GM21360 (cell line): Measurements from ENCODE around the gene ORC5.
"Not testable (repeated sequence)": the region's sequence is repeated elsewhere in the genome, so short reads cannot be mapped to it uniquely, and the experiment has no call there.

Source experiments
- ATAC-seq: cut with Tn5 transposase; IDR thresholded peaks from one replicate; pipeline ENCODE4 v1.9.1; 2021; ENCODE audit warnings: mild to moderate bottlenecking, moderate library complexity; ENCODE audit not compliant: unreplicated experiment

ORC5 gene

GRCh38 chr7:104192434-104192833 is 15.4 kb downstream of the ORC5 start:
- no peak for ATAC-seq

- no peak for ATAC-seq
These were observed 22.5 kb downstream of the ORC5 start for GRCh38 chr7:104185346-104185745.

DNA sequence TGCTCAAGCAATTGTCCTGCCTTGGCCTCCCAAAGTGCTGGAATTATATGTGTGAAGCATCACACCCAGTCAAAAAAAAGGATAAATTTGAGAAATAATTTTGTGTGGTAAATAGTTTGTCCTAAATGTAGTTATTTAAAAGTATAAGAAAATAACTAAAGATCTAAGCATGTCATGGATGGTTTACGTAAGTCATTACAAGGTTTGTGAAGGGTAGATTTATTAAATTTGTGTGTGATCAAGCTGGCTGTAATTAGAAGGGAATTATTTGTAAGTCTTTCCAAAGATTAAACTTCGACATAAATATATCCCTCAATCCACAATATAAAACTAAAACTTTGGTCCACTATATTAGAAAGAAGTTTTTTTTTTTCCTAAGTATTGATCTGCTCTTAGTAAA is 28.6 kb downstream of the ORC5 start:
- ATAC-seq, result no peak

DNA sequence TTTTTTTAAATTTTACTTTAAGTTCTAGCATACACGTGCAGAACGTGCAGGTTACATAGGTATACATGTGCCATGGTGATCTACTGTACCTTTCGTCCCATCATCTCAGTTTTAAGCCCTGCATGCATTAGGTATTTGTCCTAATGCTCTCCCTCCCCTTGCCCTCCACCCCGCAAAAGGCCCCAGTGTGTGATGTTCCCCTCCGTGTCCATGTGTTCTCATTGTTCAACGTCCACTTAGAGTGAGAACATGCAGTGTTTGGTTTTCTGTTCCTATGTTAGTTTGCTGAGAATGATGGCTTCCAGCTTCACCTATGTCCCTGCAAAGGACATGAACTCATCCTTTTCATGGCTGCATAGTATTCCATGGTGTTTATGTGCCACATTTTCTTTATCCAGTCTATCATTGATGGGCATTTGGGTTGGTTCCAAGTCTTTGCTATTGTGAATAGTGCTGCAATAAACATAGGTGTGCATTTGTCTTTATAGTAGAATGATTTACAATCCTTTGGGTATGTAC is 30.2 kb downstream of the ORC5 start:
- ATAC-seq, result not testable (repeated sequence)

DNA sequence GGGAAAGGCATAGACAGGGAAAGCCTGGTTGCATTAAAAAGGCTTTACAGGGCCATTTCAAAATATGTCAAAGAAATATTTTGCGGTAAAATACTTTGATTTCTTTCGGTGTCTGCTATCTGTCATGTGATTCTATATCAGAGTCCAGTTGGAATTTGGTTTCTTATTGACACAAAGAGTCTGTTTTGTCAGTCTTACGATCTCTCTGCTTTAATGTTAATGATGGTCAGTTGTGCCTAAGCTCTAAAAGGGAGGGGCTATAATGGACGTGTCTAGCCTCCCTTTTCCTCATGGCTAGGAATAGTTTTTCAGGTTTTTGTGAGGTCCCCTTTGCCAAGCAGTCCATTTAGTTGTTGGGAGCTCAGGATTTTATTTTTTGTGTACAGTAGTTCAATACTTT is 31.5 kb downstream of the ORC5 start:
- ATAC-seq, result no peak

DNA sequence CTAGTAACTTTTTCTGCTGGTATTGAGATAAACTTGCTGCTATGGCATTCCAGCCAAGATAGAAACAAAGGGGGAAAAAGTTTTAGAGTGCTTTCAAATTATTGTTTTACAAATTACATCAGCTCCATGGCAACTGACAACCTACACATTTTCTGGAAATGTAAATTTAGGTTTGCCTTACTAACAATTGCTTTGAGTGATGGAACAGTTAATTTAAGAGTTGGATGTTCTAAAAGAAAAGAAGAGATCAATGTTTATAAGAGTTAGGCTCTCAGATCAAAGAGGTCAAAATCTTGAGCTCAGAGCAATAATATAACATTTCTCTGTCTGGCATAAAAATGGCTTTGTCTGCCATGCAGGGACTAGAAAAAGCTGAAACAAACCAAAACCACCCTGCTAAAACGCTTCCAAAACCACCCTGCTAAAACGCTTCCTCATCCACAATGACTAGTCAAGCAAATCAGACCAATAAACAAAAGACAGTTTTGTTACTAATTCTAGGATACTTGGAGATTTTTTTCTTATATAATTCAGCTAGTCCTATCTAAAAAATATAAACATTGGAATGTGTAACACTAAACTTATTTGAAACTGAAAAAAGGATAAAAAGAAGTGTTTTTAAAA is 32.3 kb downstream of the ORC5 start:
- ATAC-seq, result no peak

GRCh38 chr7:104174798-104175197 is 33.0 kb downstream of the ORC5 start:
- no peak for ATAC-seq

GRCh38 chr7:104162081-104162480 is 45.7 kb downstream of the ORC5 start:
- ATAC-seq, result no peak

- ATAC-seq, result no peak
These were observed 46.6 kb downstream of the ORC5 start for GRCh38 chr7:104161244-104161643.

DNA sequence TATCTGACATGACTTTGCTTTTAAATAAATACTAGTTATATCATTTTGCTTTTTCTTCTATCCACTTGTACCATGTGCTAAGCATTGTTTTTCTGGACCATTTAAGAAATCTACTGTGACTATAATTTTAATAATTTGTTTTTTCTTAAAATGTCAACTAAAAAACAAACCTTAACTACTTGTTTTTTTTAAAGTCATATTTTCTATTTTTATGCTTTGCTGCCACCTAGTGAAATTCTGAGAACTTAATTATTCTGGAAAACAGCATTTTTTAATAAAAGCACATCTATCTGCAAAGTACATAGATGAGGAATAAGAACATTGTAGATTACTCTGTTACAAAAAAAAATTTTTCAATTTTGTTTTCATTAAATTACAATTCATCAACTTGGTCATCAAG is 47.4 kb downstream of the ORC5 start:
- no peak for ATAC-seq

- no peak for ATAC-seq
These were observed 51.0 kb downstream of the ORC5 start for GRCh38 chr7:104156842-104157277.

DNA sequence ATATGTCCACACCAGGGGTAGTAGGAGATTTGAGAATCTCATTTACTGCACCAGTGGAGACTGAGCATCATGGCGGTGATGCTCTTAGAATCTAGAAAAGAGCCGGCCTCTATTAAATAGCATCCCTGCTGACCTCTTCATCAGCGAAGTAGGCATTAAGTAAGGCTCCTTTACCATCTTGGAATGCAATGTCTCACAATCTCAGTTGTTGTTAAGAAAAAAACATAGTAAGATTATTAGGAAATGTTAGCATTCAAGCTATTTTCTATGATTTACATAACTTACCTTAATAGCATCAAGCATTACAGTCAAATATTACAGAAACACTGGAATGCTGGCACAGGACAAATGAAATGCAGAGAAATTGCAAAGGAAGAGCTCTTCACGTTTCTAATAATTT is 54.5 kb downstream of the ORC5 start:
- no peak for ATAC-seq

GRCh38 chr7:104152468-104152867 is 55.3 kb downstream of the ORC5 start:
- ATAC-seq, result no peak

DNA sequence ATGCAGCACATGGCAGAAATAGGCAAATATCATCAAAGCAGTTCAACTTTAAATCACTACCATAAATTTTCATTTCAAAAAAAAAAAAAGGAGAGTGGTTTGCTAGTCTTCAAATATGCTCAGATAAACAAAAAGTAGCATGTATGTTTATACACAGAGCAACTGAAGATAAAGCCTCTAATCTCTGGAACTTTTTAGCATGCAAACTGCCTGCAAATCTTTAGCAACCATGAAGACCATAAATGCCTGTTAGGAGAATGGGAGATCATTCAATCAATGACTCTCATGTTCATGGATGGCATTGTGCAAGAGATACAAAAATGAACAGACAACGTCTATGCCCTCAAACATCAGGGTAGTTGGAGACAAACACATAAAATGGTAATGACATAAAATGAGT is 57.3 kb downstream of the ORC5 start:
- ATAC-seq, result no peak

DNA sequence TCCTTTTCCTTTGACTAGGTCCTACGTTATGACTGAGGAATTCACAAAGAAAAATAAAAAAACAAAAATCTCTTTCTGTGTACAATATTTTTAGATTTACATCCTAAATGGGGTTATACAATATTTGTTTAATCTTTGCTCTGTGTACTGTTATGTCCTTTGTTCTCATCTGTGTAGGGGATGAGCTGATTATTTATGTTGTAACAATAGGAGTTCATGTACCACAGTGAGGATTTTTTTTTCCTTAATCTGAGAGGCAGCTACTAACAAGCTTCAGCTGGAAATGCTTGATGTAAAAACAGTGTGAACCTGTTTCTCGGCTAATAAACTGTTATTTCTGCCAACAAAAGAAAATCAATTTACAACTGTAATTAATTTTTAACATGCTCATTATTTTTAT is 58.0 kb downstream of the ORC5 start:
- ATAC-seq, result no peak

- no peak for ATAC-seq
These were observed 65.7 kb downstream of the ORC5 start for GRCh38 chr7:104142147-104142546.

- no peak for ATAC-seq
These were observed 69.8 kb downstream of the ORC5 start for GRCh38 chr7:104137971-104138370.

- no peak for ATAC-seq
These were observed 70.3 kb downstream of the ORC5 start for GRCh38 chr7:104137511-104137910.

- ATAC-seq, result no peak
These were observed 70.8 kb downstream of the ORC5 start for GRCh38 chr7:104136981-104137380.

DNA sequence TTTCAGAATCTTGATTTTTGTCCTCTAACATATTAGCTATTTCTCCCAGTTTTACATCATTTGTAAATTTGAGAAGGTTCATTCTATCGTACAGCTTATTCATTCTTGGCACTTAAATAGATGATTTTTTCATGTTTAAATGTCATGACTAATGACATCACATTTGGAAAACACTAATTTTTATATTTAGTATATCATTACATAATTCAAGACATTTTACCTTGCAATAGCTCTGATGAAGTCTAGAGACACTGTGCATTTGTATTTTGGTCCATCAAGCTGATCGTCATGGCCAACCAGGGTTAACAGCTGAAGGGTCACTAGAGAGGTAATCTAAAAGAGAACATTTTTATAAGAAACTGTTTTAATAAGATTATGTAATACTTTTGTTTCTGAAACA is 71.3 kb downstream of the ORC5 start:
- ATAC-seq, result no peak

- no peak for ATAC-seq
These were observed 71.9 kb downstream of the ORC5 start for GRCh38 chr7:104135760-104136558.

DNA sequence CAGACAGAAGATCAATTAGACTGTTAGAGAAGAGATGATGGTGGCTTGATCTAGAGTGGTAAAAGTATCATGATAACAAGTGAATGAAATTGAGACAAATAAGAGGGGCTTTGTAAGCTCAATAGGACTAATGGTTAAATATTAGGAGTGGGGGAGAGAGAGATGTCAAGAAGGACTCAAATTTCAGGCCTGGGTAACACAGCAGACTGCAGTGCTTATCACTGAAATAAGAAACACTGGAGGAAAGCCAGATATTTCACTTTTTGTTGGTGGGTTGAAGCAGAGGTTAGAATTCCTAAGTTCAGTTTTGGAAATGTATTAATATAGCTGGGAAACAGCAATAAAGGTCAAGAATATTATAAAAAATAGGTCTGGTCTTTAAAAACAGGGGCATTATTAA is 74.6 kb downstream of the ORC5 start:
- no peak for ATAC-seq
